Measurements from ENCODE around the gene MICAL3.

- TF ChIP-seq CTCF (IDR thresholded peaks at IDR 0.05) (no peak), POLR2A (IDR thresholded peaks at IDR 0.05) (no peak)
Measured at GRCh38 chr22:17884084-17884483, 140.3 kb downstream of the MICAL3 start.
